OCI-LY3 (cell line): ENCODE results near the gene MCRIP2.

Experiments used
- H2AFZ ChIP-seq: fragments of 200-600, 300-600 bp; shearing (Covaris generic); 2 replicates; pipeline ENCODE4 v1.6.0; 2014; ENCODE audit warnings: antibody characterized with exemption, low read depth, low read length
- H3K27ac ChIP-seq: fragments of 200-600, 300-600 bp; sonication (generic); 2 replicates; pipeline ENCODE4 v1.5.1; 2014; ENCODE audit warnings: mild to moderate bottlenecking, low read length, moderate library complexity, mixed read lengths
- H3K27me3 ChIP-seq: fragments of 200-600, 300-600 bp; sonication (generic); 2 replicates; pipeline ENCODE4 v1.6.1; 2014; ENCODE audit warnings: low read depth, low read length, mixed read lengths
- H3K36me3 ChIP-seq: fragments of 200-600, 300-600 bp; sonication (generic); replicated peaks from 2 replicates; pipeline ENCODE3; 2014; ENCODE audit warnings: low read depth, low read length, mixed read lengths
- H3K4me1 ChIP-seq: fragments of 300-600, 200-600 bp; sonication (generic); 2 replicates; pipeline ENCODE4 v1.6.1; 2014; ENCODE audit warnings: low read length, mixed read lengths
- H3K4me2 ChIP-seq: fragments of 200-600, 300-600 bp; sonication (generic); 2 replicates; pipeline ENCODE4 v1.6.1; 2014; ENCODE audit warnings: low read length, mixed read lengths
- H3K4me3 ChIP-seq: fragments of 300-600, 200-600 bp; sonication (generic); 2 replicates; pipeline ENCODE4 v1.5.1; 2014; ENCODE audit warnings: antibody characterized with exemption, mild to moderate bottlenecking, low read length, moderate library complexity
- H3K79me2 ChIP-seq: fragments of 300-600, 200-600 bp; shearing (Covaris generic); 2 replicates; pipeline ENCODE4 v1.6.1; 2014; ENCODE audit warnings: mild to moderate bottlenecking, low read length, mixed read lengths
- H3K9ac ChIP-seq: fragments of 300-600, 200-600 bp; shearing (Covaris generic); 2 replicates; pipeline ENCODE4 v1.6.0; 2014; ENCODE audit warnings: mild to moderate bottlenecking, low read length, moderate library complexity
- H3K9me3 ChIP-seq: fragments of 200-600, 300-600 bp; shearing (Covaris generic); 2 replicates; pipeline ENCODE4 v1.6.1; 2014; ENCODE audit warnings: low read length, mixed read lengths; ENCODE audit not compliant: insufficient read depth
- H4K20me1 ChIP-seq: fragments of 200-600, 300-600 bp; sonication (generic); 2 replicates; pipeline ENCODE4 v1.6.1; 2016; ENCODE audit warnings: low read length, mixed read lengths; ENCODE audit not compliant: insufficient read depth
- EZH2phosphoT487 ChIP-seq: fragments of 200-600 bp; shearing (Covaris generic); IDR thresholded peaks from 2 replicates; pipeline ENCODE4 v1.6.1; 2018; ENCODE audit warnings: antibody characterized with exemption, mixed run types, low read depth
- TF ChIP-seq, protein P1 (sequence below): fragments of 200-600, 300-600 bp; sonication (generic); IDR thresholded peaks from 2 replicates; pipeline ENCODE4 v1.5.1; 2014; ENCODE audit warnings: antibody characterized with exemption, low read length, low read depth

Gene MCRIP2

DNA sequence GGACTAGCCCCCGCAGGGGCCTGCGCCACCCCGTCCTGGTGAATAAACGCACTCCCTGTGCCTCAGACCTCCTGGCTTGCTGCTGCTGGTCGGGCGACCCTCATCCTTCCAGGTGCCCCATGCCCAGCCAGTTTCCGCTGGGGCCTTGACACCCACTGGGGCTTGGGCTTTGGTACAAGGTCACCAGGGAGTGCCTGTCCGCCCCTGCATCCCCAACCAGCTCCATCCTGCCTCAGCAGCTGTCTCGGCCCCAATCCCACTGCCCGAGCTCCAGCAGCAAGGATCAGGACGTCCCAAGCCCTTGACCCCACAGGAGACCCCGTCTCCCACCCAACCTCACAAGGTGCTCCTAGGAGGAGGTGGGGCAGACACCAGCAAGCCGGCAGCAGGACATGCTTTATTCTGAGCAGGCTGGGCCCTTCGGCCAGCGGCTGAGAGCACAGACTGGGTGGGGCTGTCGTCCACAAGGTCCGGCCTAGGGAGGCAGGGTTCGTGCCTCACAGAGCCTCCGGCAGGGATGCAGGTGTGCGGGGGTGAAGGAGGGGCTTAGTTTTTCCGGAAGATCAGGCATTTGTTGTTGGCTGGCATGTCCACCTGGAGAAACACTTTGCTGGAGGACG is 7.5 kb upstream of the MCRIP2 start:
- TF ChIP-seq, protein P1, sequence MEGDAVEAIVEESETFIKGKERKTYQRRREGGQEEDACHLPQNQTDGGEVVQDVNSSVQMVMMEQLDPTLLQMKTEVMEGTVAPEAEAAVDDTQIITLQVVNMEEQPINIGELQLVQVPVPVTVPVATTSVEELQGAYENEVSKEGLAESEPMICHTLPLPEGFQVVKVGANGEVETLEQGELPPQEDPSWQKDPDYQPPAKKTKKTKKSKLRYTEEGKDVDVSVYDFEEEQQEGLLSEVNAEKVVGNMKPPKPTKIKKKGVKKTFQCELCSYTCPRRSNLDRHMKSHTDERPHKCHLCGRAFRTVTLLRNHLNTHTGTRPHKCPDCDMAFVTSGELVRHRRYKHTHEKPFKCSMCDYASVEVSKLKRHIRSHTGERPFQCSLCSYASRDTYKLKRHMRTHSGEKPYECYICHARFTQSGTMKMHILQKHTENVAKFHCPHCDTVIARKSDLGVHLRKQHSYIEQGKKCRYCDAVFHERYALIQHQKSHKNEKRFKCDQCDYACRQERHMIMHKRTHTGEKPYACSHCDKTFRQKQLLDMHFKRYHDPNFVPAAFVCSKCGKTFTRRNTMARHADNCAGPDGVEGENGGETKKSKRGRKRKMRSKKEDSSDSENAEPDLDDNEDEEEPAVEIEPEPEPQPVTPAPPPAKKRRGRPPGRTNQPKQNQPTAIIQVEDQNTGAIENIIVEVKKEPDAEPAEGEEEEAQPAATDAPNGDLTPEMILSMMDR = no peak
- no peak for TF ChIP-seq EZH2phosphoT487
- H3K9ac ChIP-seq = no peak overlapping the region
- peaks cover 12% of the 10 kb centered on the region for H3K36me3 ChIP-seq
- no peak overlapping the region for H2AFZ ChIP-seq
- no peak overlapping the region for H3K27ac ChIP-seq
- peaks cover 16% of the 10 kb centered on the region for H3K79me2 ChIP-seq
- no peaks in the 10 kb centered on the region for H3K27me3 ChIP-seq
- H3K4me1 ChIP-seq = peaks cover 16% of the 10 kb centered on the region
- no peak overlapping the region for H3K4me2 ChIP-seq
- peaks cover 10% of the 10 kb centered on the region; the same call in 1 of the 2 replicates for H4K20me1 ChIP-seq
- no peaks in the 10 kb centered on the region for H3K9me3 ChIP-seq
- no peak overlapping the region for H3K4me3 ChIP-seq

DNA sequence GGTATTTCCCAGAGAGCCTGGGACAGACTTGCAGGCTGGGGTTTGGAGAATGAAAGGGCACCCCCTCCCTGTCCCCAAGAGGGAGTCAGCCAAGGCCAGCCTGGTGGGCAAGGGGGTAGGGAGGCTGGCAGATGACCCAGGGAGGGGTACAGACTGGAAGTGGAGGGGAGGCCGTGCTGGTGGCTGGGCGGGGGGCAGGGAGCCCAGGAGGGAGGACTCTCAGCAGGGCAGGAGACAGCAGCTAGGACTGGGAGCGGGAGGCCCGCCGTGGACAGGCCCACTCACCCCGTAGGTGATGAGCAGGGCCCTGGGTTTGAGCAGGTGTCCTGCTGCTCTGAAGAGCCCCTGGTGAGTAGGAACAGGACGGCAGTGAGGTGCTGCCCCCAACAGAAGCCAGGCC is 6.6 kb upstream of the MCRIP2 start:
- H3K4me3 ChIP-seq = peak overlapping the region; percentile 92
- peaks cover 16% of the 10 kb centered on the region for H3K79me2 ChIP-seq
- no peak for TF ChIP-seq EZH2phosphoT487
- TF ChIP-seq, protein P1 = no peak
- H3K36me3 ChIP-seq = peaks cover 12% of the 10 kb centered on the region
- H3K9ac ChIP-seq = peak overlapping the region; percentile 92
- no peaks in the 10 kb centered on the region for H3K27me3 ChIP-seq
- no peak overlapping the region for H3K27ac ChIP-seq
- H2AFZ ChIP-seq = no peak overlapping the region
- H3K4me1 ChIP-seq = peaks cover 20% of the 10 kb centered on the region
- H4K20me1 ChIP-seq = peaks cover 10% of the 10 kb centered on the region; the same call in 1 of the 2 replicates
- peak overlapping the region; percentile 91 for H3K4me2 ChIP-seq
- H3K9me3 ChIP-seq = no peaks in the 10 kb centered on the region

DNA sequence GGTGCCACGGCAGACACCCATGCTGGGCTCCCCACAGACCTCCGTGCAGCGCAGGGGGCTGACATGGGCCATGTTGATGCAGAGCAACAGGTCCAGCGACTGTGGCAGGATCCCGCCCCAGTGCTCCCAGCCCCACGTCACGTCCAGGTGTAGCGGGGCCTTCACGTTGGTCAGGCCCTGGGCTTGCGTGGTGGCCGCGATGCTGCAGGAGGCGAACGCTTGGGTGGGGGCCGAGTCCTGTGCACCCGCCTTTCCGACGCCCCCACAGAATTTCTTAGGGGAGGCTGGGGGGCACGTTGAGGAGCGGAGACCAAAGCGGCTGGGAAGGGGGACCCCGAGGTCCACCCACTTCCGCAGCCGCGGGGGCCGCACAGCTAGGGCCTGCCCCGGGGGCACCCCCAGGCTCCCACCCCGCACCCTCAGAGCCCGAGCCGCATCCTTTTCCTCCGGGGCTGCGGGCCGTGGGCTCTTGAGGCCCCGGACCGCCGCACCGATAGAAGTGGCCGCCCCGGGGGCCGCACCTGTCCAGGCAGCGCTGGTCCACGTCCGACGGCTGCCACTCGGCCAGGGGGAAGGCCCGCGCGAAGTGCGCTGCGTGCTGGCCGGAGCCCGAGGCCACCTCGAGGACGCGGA is 5.9 kb upstream of the MCRIP2 start:
- Histone ChIP-seq H3K9ac (peak overlapping the region; percentile 92), H3K4me3 (peak overlapping the region; percentile 92), H3K27ac (peak overlapping the region; percentile 89), H3K4me2 (peak overlapping the region; percentile 91), H3K9me3 (no peaks in the 10 kb centered on the region), H3K36me3 (peaks cover 12% of the 10 kb centered on the region), H3K79me2 (peaks cover 16% of the 10 kb centered on the region), H3K4me1 (peaks cover 20% of the 10 kb centered on the region), H3K27me3 (no peaks in the 10 kb centered on the region), H2AFZ (0 out of 2 replicates have a peak overlapping the region, but pooled peaks have one; percentile 42), H4K20me1 (peaks cover 10% of the 10 kb centered on the region; the same call in 1 of the 2 replicates)
- TF ChIP-seq EZH2phosphoT487 = no peak
- TF ChIP-seq, protein P1 = no peak

DNA sequence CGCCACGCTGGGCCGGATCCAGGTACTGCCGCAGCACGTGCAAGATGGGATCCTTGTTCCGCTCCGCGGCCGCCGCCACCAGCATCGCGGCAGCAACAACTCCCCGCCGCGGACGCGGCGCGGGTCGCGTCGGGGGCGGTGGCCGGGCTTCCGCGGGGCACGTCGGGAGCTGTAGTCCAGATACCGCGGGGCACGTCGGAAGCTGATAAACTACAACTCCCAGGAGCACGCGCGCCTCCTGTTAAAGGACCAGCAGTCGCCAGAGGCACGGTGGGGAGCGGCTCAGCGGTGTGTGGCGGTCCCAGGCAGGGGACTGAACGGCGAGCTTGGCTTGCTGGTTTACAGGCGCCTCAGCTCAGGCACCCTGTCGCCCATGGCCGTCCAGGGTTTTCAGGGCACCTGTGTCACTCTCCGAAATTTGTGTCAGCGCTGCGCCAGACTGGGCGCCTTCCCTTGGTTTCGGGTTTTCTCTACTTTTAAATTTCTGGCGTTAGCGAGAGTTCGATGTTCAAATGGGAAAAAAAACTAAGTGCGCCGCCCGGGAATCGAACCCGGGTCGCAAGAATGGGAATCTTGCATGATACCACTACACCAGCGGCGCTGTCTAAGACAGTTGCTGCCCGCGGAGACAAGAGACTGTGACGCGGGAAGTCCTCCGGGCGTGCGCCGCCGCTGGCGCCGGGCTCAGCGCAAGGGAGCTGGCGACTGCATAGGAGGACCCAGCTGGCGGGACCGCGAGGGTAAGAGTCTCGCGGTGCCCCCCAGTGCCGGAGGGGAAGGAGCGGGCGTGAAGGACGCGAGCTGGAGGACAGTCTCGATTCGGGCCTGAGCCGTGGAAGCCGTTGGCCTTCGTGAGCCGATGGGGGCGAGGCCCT is 5.2 kb upstream of the MCRIP2 start, which contains the start of gene METTL26:
TSS of gene METTL26 (minus strand) at position 100 of the 875 bp plus-strand sequence. CDS start at position 85, 15 bp downstream.
- H3K36me3 ChIP-seq = peaks cover 12% of the 10 kb centered on the region
- H3K9ac ChIP-seq = peak within 1 kb of the TSS; percentile 92

More for the DNA sequence above, 5.2 kb upstream of the MCRIP2 start, which contains the start of gene METTL26:
- Histone ChIP-seq H3K27ac (peak within 1 kb of the TSS; percentile 89), H3K9me3 (no peaks in the 10 kb centered on the region), H3K79me2 (peaks cover 16% of the 10 kb centered on the region), H4K20me1 (peaks cover 10% of the 10 kb centered on the region; the same call in 1 of the 2 replicates), H3K4me2 (peak within 1 kb of the TSS; percentile 91), H2AFZ (peak within 1 kb of the TSS; percentile 42; the same call in 1 of the 2 replicates), H3K4me1 (peaks cover 20% of the 10 kb centered on the region), H3K4me3 (peak within 1 kb of the TSS; percentile 92), H3K27me3 (no peaks in the 10 kb centered on the region)
- TF ChIP-seq, protein P1 = no peak
- TF ChIP-seq EZH2phosphoT487 = no peak
